Peyer's patch (tissue), 4 donors: ENCODE measurements around the gene ZHX3. TPM values are rescaled to one million over a fixed set of nuclear protein-coding genes. Genes with fewer than 3 reads are reported as not detected.

Experiments
- DNase-seq, 3 donors: peaks; one replicate each; pipeline ENCODE4 v3.0.0-alpha.2; 2017 to 2019
- H3K27ac ChIP-seq, 4 donors: fragments of 200-600 bp; sonication (generic); one replicate each; pipeline ENCODE4 v1.5.1; 2016 to 2019
- H3K27me3 ChIP-seq, 2 donors: fragments of 200-600 bp; sonication (generic); one replicate each; pipeline ENCODE4 v1.5.1; 2019
- H3K36me3 ChIP-seq, 3 donors: fragments of 200-600 bp; sonication (generic); one replicate each; pipeline ENCODE4 v1.5.1; 2016 to 2019
- H3K4me1 ChIP-seq, 4 donors: fragments of 200-600 bp; sonication (generic); one replicate each; pipeline ENCODE4 v1.5.1; 2016 to 2019
- H3K4me3 ChIP-seq, 4 donors: fragments of 200-600 bp; sonication (generic); 1 replicate in 3 of 4; 2 replicates in 1 of 4; pipeline ENCODE4 v1.5.1; 2016 to 2019; ENCODE audit warnings: mild to moderate bottlenecking in 1 of 4
- H3K9me3 ChIP-seq, 4 donors: fragments of 200-600 bp; sonication (generic); one replicate each; pipeline ENCODE4 v1.5.1; 2016 to 2019; ENCODE audit warnings: mild to moderate bottlenecking in 1 of 4
- CTCF ChIP-seq, 6 experiments: fragments of 450-650 bp in 4 of 6; fragments of 200-600 bp in 2 of 6; sonication (generic) in 1 of 6; IDR thresholded peaks; one replicate each; pipeline ENCODE4 v1.5.1; 2017 to 2019; ENCODE audit warnings: antibody characterized with exemption in 6 of 6, mild to moderate bottlenecking in 3 of 6, moderate library complexity in 1 of 6
- POLR2A ChIP-seq, 2 donors: fragments of 450-650 bp; IDR thresholded peaks; one replicate each; pipeline ENCODE4 v1.5.1; 2017; ENCODE audit warnings: antibody characterized with exemption in 2 of 2, mild to moderate bottlenecking in 2 of 2, moderate library complexity in 2 of 2
- total RNA-seq, 4 donors: library from RNA; depleted of rRNA; stranded (reverse); fragments of >200 nt; gene quantifications; one replicate each; pipeline ENCODE4 v1.1.0, GENCODE V29; 2016

The ZHX3 gene
- total RNA-seq, 4 donors from 2014 or later = 33.8 to 53.0 (median 39.5) TPM

- Histone ChIP-seq H3K27me3 (no peaks in the 10 kb centered on the region), H3K9me3 (no peaks in the 10 kb centered on the region), H3K4me3 (no peak overlapping the region), H3K27ac (no peak overlapping the region), H3K4me1 (no peaks in the 10 kb centered on the region), H3K36me3 (no peaks in the 10 kb centered on the region)
- DNase-seq = no peak
- TF ChIP-seq POLR2A (IDR thresholded peaks at IDR 0.05) (no peak), CTCF (IDR thresholded peaks at IDR 0.05) (no peak)
Measured at GRCh38 chr20:41261260-41261659, 56.3 kb downstream of the ZHX3 start.

DNA sequence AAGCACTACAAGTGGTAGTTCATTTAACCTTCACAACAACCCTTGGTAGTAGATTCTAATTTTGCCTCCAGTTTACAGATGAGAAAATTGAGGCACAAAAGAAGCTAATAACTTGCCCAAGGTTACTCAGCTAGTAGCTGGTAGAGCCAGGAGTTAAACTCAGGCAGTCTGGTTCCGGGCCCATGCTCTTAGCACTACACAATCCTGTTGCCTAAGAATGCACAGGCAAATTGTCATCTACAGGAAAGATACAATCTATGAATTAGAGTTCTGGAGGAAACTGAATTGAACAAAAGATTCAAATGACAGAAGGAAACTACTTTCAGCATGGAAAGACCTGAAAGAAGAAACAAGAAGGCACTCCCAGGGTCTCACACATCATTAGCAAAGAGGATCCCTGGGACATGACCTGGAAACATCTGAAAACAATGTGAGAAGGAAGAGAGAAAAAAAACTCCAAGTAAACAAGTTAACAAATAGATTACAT, 56.8 kb downstream of the ZHX3 start:
- Histone ChIP-seq H3K9me3 (no peaks in the 10 kb centered on the region), H3K27me3 (no peaks in the 10 kb centered on the region), H3K27ac (no peak overlapping the region), H3K36me3 (no peaks in the 10 kb centered on the region), H3K4me1 (no peaks in the 10 kb centered on the region), H3K4me3 (no peak overlapping the region)
- TF ChIP-seq POLR2A (IDR thresholded peaks at IDR 0.05) = no peak
- TF ChIP-seq CTCF (IDR thresholded peaks at IDR 0.05) = no peak
- no peak for DNase-seq

- TF ChIP-seq POLR2A (IDR thresholded peaks at IDR 0.05) (no peak), CTCF (IDR thresholded peaks at IDR 0.05) (no peak)
- DNase-seq = no peak
- Histone ChIP-seq H3K27me3 (no peaks in the 10 kb centered on the region), H3K27ac (no peak overlapping the region), H3K36me3 (no peaks in the 10 kb centered on the region), H3K4me1 (no peaks in the 10 kb centered on the region), H3K4me3 (no peak overlapping the region), H3K9me3 (no peaks in the 10 kb centered on the region)
Measured at GRCh38 chr20:41259309-41259708, 58.2 kb downstream of the ZHX3 start.

DNA sequence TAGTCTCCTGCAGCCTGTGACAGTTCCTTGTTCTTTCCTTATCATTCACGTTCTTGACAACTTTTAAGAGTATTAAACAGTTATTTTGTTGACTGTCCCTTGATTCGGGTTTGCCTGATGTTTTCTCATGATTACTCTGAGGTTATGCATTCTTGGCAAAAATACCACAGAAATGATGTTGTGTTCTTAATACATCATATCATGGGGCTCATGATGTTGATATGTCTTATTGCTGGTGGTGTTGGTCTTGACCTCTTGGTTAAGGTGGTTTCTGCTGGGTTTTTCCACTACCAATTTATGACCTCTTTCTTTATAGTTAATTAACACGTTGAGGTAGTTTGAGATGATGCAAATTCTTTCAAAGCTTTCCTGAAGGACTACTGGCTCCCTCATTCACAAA, 59.1 kb downstream of the ZHX3 start:
- H3K9me3 ChIP-seq = no peaks in the 10 kb centered on the region
- no peaks in the 10 kb centered on the region for H3K4me1 ChIP-seq
- no peak overlapping the region for H3K27ac ChIP-seq
- no peak for TF ChIP-seq CTCF (IDR thresholded peaks at IDR 0.05)
- no peak for TF ChIP-seq POLR2A (IDR thresholded peaks at IDR 0.05)
- DNase-seq = no peak
- no peak overlapping the region for H3K4me3 ChIP-seq
- no peaks in the 10 kb centered on the region for H3K27me3 ChIP-seq
- H3K36me3 ChIP-seq = no peaks in the 10 kb centered on the region

DNA sequence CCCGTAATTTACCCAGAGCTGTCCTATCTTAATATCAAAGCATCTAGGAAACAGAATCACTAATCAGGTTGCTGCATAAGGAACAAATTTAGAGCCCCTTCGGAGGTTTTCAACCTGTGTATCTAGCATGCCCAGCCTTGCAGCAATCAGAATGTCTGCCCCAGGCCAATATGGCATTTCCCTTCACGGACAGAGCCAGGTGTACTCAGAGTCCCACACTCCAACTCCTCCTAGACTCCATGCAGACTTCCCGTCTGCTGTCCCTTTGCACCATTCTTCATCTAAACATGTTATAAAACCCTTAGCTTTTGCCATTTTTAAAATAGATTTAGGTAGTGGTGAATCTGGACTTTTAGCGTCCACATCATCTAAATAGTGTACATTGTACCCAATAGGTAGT, 61.0 kb downstream of the ZHX3 start:
- H3K4me1 ChIP-seq = no peaks in the 10 kb centered on the region
- no peaks in the 10 kb centered on the region for H3K27me3 ChIP-seq
- H3K36me3 ChIP-seq = no peaks in the 10 kb centered on the region
- no peak for DNase-seq
- no peak overlapping the region for H3K4me3 ChIP-seq
- no peak for TF ChIP-seq CTCF (IDR thresholded peaks at IDR 0.05)
- TF ChIP-seq POLR2A (IDR thresholded peaks at IDR 0.05) = no peak
- no peak overlapping the region for H3K27ac ChIP-seq
- no peaks in the 10 kb centered on the region for H3K9me3 ChIP-seq

GRCh38 chr20:41255655-41256054, 61.9 kb downstream of the ZHX3 start:
- H3K4me3 ChIP-seq = no peak overlapping the region
- no peak for DNase-seq
- TF ChIP-seq POLR2A (IDR thresholded peaks at IDR 0.05) (no peak), CTCF (IDR thresholded peaks at IDR 0.05) (no peak)
- no peak overlapping the region for H3K27ac ChIP-seq
- no peaks in the 10 kb centered on the region for H3K9me3 ChIP-seq
- no peaks in the 10 kb centered on the region for H3K4me1 ChIP-seq
- H3K27me3 ChIP-seq = no peaks in the 10 kb centered on the region
- H3K36me3 ChIP-seq = no peaks in the 10 kb centered on the region
